Naive thymus-derived CD4-positive, alpha-beta T cell (primary cell): ENCODE measurements around the gene NUP85. TPM values are rescaled to one million over a fixed set of nuclear protein-coding genes. Genes with fewer than 3 reads are reported as not detected.
"Not testable (repeated sequence)": the region's sequence is repeated elsewhere in the genome, so short reads cannot be mapped to it uniquely, and the experiment has no call there.

ENCODE experiments used
- ATAC-seq: fragments of 150-1000 bp; cut with Tn5 transposase; 2 replicates; pipeline ENCODE4 v1.10.0; 2021; ENCODE audit warnings: mild to moderate bottlenecking, moderate library complexity
- CTCF ChIA-PET: fragments of 350-600 bp; sonication (Branson Sonifier 250); formaldehyde crosslinking; loops from one replicate; lab custom pipeline; 2021; ENCODE audit warnings: antibody characterized with exemption; lab: Charles Lee
- POLR2A ChIA-PET: fragments of 350-600 bp; sonication (Branson Sonifier 250); formaldehyde crosslinking; loops from one replicate; lab custom pipeline; 2021; ENCODE audit warnings: antibody characterized with exemption, inconsistent platforms; lab: Charles Lee
- DNase-seq, 9 donors: peaks; one replicate each; pipeline versions ENCODE4 v3.0.0 to v3.0.0-alpha.2; 2020 to 2022; ENCODE audit warnings: mixed read lengths in 1 of 9
- H3K27ac ChIP-seq: one replicate; pipeline ENCODE4 v1.7.0; 2013; ENCODE audit warnings: mild to moderate bottlenecking, low read depth, low read length, moderate library complexity
- H3K27me3 ChIP-seq, 2 donors: one replicate each; pipeline ENCODE4 v1.7.0; 2013; ENCODE audit warnings: low read length in 2 of 2, mild to moderate bottlenecking in 2 of 2, moderate library complexity in 2 of 2; ENCODE audit not compliant: control insufficient read depth in 2 of 2, insufficient read depth in 2 of 2
- H3K36me3 ChIP-seq, 3 experiments: 1 replicate in 2 of 3; 2 replicates in 1 of 3; pipeline ENCODE4 v1.7.0; 2013; ENCODE audit warnings: low read length in 3 of 3, mild to moderate bottlenecking in 3 of 3, moderate library complexity in 1 of 3; ENCODE audit not compliant: insufficient read depth in 3 of 3, control insufficient read depth in 2 of 3
- H3K4me1 ChIP-seq, 2 donors: one replicate each; pipeline ENCODE4 v1.7.0; 2013; ENCODE audit warnings: low read length in 2 of 2, mild to moderate bottlenecking in 2 of 2, moderate library complexity in 1 of 2; ENCODE audit not compliant: control insufficient read depth in 2 of 2, insufficient read depth in 2 of 2
- H3K4me3 ChIP-seq: 2 replicates; pipeline ENCODE4 v1.7.0; 2013; ENCODE audit warnings: mild to moderate bottlenecking, low read length
- H3K9me3 ChIP-seq, 3 experiments: 1 replicate in 2 of 3; 2 replicates in 1 of 3; pipeline ENCODE4 v1.7.0; 2013; ENCODE audit warnings: low read length in 3 of 3; ENCODE audit not compliant: control insufficient read depth in 2 of 3
- H3K27ac Mint-ChIP-seq, 9 donors: one replicate each; pipeline ENCODE4 v1.8.0; 2020 to 2022; ENCODE audit warnings: mixed read lengths in 9 of 9, mild to moderate bottlenecking in 8 of 9, moderate library complexity in 5 of 9, inconsistent platforms in 2 of 9
- H3K27me3 Mint-ChIP-seq, 5 donors: one replicate each; pipeline ENCODE4 v1.8.0; 2021 to 2022; ENCODE audit warnings: mixed read lengths in 5 of 5, mild to moderate bottlenecking in 1 of 5
- H3K36me3 Mint-ChIP-seq, 5 donors: one replicate each; pipeline ENCODE4 v1.8.0; 2020 to 2022; ENCODE audit warnings: mixed read lengths in 5 of 5, mild to moderate bottlenecking in 3 of 5, inconsistent platforms in 1 of 5
- H3K4me1 Mint-ChIP-seq, 7 donors: one replicate each; pipeline ENCODE4 v1.8.0; 2020 to 2022; ENCODE audit warnings: mixed read lengths in 7 of 7, mild to moderate bottlenecking in 3 of 7, inconsistent platforms in 1 of 7
- H3K4me3 Mint-ChIP-seq, 10 donors: one replicate each; pipeline ENCODE4 v1.8.0; 2020 to 2022; ENCODE audit warnings: mild to moderate bottlenecking in 10 of 10, mixed read lengths in 10 of 10, moderate library complexity in 6 of 10, inconsistent platforms in 2 of 10
- H3K9me3 Mint-ChIP-seq, 11 donors: one replicate each; pipeline ENCODE4 v1.8.0; 2020 to 2022; ENCODE audit warnings: mixed read lengths in 11 of 11, mild to moderate bottlenecking in 4 of 11, inconsistent platforms in 1 of 11, moderate library complexity in 1 of 11
- intact Hi-C, 2 donors: fragments of 100-400 bp; cut with micrococcal nuclease; formaldehyde crosslinking; loops; one replicate each; pipeline ENCODE4 v1.15.1; 2023
- polyA plus RNA-seq, 2 donors: library from polyadenylated mRNA; unstranded; fragments of 300-500 nt; fragmentation: Illumina TruSeq; gene quantifications; one replicate each; pipeline ENCODE4 v1.2.3, GENCODE V29; 2021
- total RNA-seq, 6 experiments: library from RNA in 5 of 6; stranded (reverse) in 5 of 6; gene quantifications; 1 replicate in 5 of 6; 2 replicates in 1 of 6; pipeline ENCODE4 v1.2.3 and lab custom pipeline; 2021 to 2026

The NUP85 gene
- total and polyA plus RNA-seq, 7 experiments from 2014 or later, result 21.0 to 143 (median 97.3) TPM

- ChIA-PET CTCF (interaction anchor here (0.5 to 1.7 kb wide), 3 partner anchors 12 to 17 kb away, joined by 3 to 4 read pairs (median 4); no protein-coding TSS in a partner anchor), POLR2A (interaction anchor here (0.7 kb wide), 1 partner anchor 13 kb away, joined by 4 read pairs; no protein-coding TSS in a partner anchor)
- H3K9me3 ChIP-seq, result no peaks in the 10 kb centered on the region
- Mint-ChIP-seq H3K27me3 (no peaks in the 10 kb centered on the region), H3K4me1 (peaks cover 8 to 23% (median 12%) of the 10 kb centered on the region in 7 donors), H3K4me3 (no peak overlapping the region), H3K36me3 (peaks cover 0 to 6% (median 0%) of the 10 kb centered on the region in 5 donors), H3K9me3 (no peaks in the 10 kb centered on the region), H3K27ac (peak overlapping the region in 1 of 9 donors; percentile 95)
- no peak overlapping the region for H3K27ac ChIP-seq
- peaks cover 6 to 7% of the 10 kb centered on the region in 2 donors for H3K4me1 ChIP-seq
- ATAC-seq (no peak), DNase-seq (no peak)
- no peaks in the 10 kb centered on the region for H3K27me3 ChIP-seq
- H3K4me3 ChIP-seq, result no peak overlapping the region
- H3K36me3 ChIP-seq, result no peaks in the 10 kb centered on the region
- intact Hi-C loops, result loop anchor here in 1 of 2 donors (10.0 kb wide), 1 partner anchor 444 kb away; the partner anchor contains the start of gene NHERF1
Measured at GRCh38 chr17:75188614-75189013, 16.9 kb upstream of the NUP85 start.

- no peaks in the 10 kb centered on the region for H3K27me3 Mint-ChIP-seq
- DNase-seq (no peak), ATAC-seq (no peak)
- CTCF ChIA-PET, result no interaction called here
- H3K4me3 Mint-ChIP-seq, result no peak overlapping the region
- no peaks in the 10 kb centered on the region for H3K36me3 Mint-ChIP-seq
- intact Hi-C loops, result no loop called here
- Histone ChIP-seq H3K27me3 (no peaks in the 10 kb centered on the region), H3K4me1 (no peaks in the 10 kb centered on the region), H3K27ac (no peak overlapping the region), H3K4me3 (no peak overlapping the region), H3K9me3 (no peaks in the 10 kb centered on the region), H3K36me3 (no peaks in the 10 kb centered on the region)
- POLR2A ChIA-PET, result interaction anchor here (1.0 kb wide), 1 partner anchor 9 kb away, joined by 4 read pairs; the partner anchor contains the start of gene SUMO2
- peaks cover 0 to 12% (median 0%) of the 10 kb centered on the region in 7 donors for H3K4me1 Mint-ChIP-seq
- no peaks in the 10 kb centered on the region for H3K9me3 Mint-ChIP-seq
- no peak overlapping the region for H3K27ac Mint-ChIP-seq
Measured at GRCh38 chr17:75191584-75191983, 13.9 kb upstream of the NUP85 start.

GRCh38 chr17:75194879-75195278 is 10.6 kb upstream of the NUP85 start:
- Histone ChIP-seq H3K4me3 (no peak overlapping the region), H3K36me3 (no peaks in the 10 kb centered on the region), H3K9me3 (no peaks in the 10 kb centered on the region), H3K27me3 (no peaks in the 10 kb centered on the region), H3K4me1 (no peaks in the 10 kb centered on the region), H3K27ac (no peak overlapping the region)
- peaks cover 0 to 3% (median 0%) of the 10 kb centered on the region in 7 donors for H3K4me1 Mint-ChIP-seq
- H3K4me3 Mint-ChIP-seq, result no peak overlapping the region
- H3K36me3 Mint-ChIP-seq, result no peaks in the 10 kb centered on the region
- CTCF ChIA-PET, result no interaction called here
- H3K27ac Mint-ChIP-seq, result no peak overlapping the region
- no peaks in the 10 kb centered on the region for H3K9me3 Mint-ChIP-seq
- H3K27me3 Mint-ChIP-seq, result no peaks in the 10 kb centered on the region
- POLR2A ChIA-PET, result no interaction called here
- DNase-seq, result no peak
- intact Hi-C loops, result no loop called here
- no peak for ATAC-seq

GRCh38 chr17:75199886-75200618 is 5.4 kb upstream of the NUP85 start:
- no peaks in the 10 kb centered on the region for H3K9me3 Mint-ChIP-seq
- no peaks in the 10 kb centered on the region for H3K27me3 Mint-ChIP-seq
- no peak for ATAC-seq
- Histone ChIP-seq H3K4me1 (no peaks in the 10 kb centered on the region), H3K27me3 (no peaks in the 10 kb centered on the region), H3K4me3 (no peak overlapping the region), H3K9me3 (no peaks in the 10 kb centered on the region), H3K27ac (no peak overlapping the region), H3K36me3 (peaks cover 0 to 2% (median 0%) of the 10 kb centered on the region in 3 experiments)
- no peak overlapping the region for H3K4me3 Mint-ChIP-seq
- H3K27ac Mint-ChIP-seq, result no peak overlapping the region
- POLR2A ChIA-PET, result interaction anchor here (0.6 to 1.0 kb wide), 2 partner anchors 90 to 142 kb away, joined by 3 to 4 read pairs; partner anchors contain the start of gene ARMC7
- peaks cover 4 to 12% (median 8%) of the 10 kb centered on the region in 7 donors for H3K4me1 Mint-ChIP-seq
- CTCF ChIA-PET, result interaction anchor here (0.6 to 7.5 kb wide), 13 partner anchors 9 to 238 kb away, joined by 3 to 136 read pairs (median 4); partner anchors contain the start of genes ARMC7 and MRPL58
- intact Hi-C loops, result loop anchor here in 1 of 2 donors (2.0 kb wide), 1 partner anchor 213 kb away; no protein-coding TSS in a partner anchor
- no peak for DNase-seq
- no peaks in the 10 kb centered on the region for H3K36me3 Mint-ChIP-seq

- ATAC-seq, result no peak
- ChIA-PET CTCF (interaction anchor here (0.7 to 7.5 kb wide), 2 partner anchors 19 to 92 kb away, joined by 3 to 136 read pairs; partner anchors contain the start of gene ARMC7), POLR2A (interaction anchor here (0.5 to 2.3 kb wide), 10 partner anchors 12 to 332 kb away, joined by 3 to 14 read pairs (median 4); partner anchors contain the start of genes ARMC7, GGA3, MRPS7 and SLC25A19)
- Mint-ChIP-seq H3K36me3 (peaks cover 4 to 13% (median 5%) of the 10 kb centered on the region in 5 donors), H3K27ac (peak overlapping the region; percentile 94 to 100 (median 99)), H3K9me3 (peaks cover 0 to 2% (median 0%) of the 10 kb centered on the region in 11 donors), H3K27me3 (no peaks in the 10 kb centered on the region), H3K4me1 (peaks cover 12 to 47% (median 26%) of the 10 kb centered on the region in 7 donors), H3K4me3 (peak overlapping the region; percentile 91 to 98 (median 96))
- Histone ChIP-seq H3K9me3 (no peaks in the 10 kb centered on the region), H3K27ac (peak overlapping the region; percentile 95), H3K27me3 (no peaks in the 10 kb centered on the region), H3K36me3 (peaks cover 0 to 36% (median 0%) of the 10 kb centered on the region in 3 experiments), H3K4me1 (peaks cover 0 to 5% of the 10 kb centered on the region in 2 donors), H3K4me3 (peak overlapping the region; percentile 82)
- intact Hi-C loops, result loop anchor here (1.0 kb wide), 5 partner anchors 22 to 200 kb away; partner anchors contain the start of genes GGA3 (in 2 of the 2), MRPS7 (in 2 of the 2), ARMC7 (in 1 of the 2) and GRB2 (in 1 of the 2)
- DNase-seq, result no peak
Measured at GRCh38 chr17:75205793-75206163, 299 bp downstream of the NUP85 start.

- ChIA-PET CTCF (interaction anchor here (0.6 to 1.4 kb wide), 4 partner anchors 9 to 752 kb away, joined by 3 to 4 read pairs (median 3); no protein-coding TSS in a partner anchor), POLR2A (interaction anchor here (0.6 to 2.3 kb wide), 4 partner anchors 11 to 54 kb away, joined by 3 to 14 read pairs (median 8); partner anchors contain the start of genes GGA3, MRPS7 and SUMO2)
- H3K27ac ChIP-seq, result peak overlapping the region; percentile 21
- H3K27ac Mint-ChIP-seq, result peak overlapping the region in 5 of 9 donors; percentile 5 to 99 (median 94)
- peaks cover 5 to 18% (median 10%) of the 10 kb centered on the region in 5 donors for H3K36me3 Mint-ChIP-seq
- H3K9me3 ChIP-seq, H3K4me3 ChIP-seq, H3K27me3 Mint-ChIP-seq, DNase-seq, ATAC-seq, intact Hi-C loops, H3K4me1 ChIP-seq, H3K27me3 ChIP-seq, H3K9me3 Mint-ChIP-seq: not testable (repeated sequence)
- H3K4me3 Mint-ChIP-seq, result peak overlapping the region; percentile 58 to 98 (median 96)
- peaks cover 10 to 41% (median 20%) of the 10 kb centered on the region in 7 donors for H3K4me1 Mint-ChIP-seq
- H3K36me3 ChIP-seq, result peaks cover 1 to 44% (median 4%) of the 10 kb centered on the region in 3 experiments
Measured at GRCh38 chr17:75207050-75207407, 1.6 kb downstream of the NUP85 start.
